HL-60 (cell line): ENCODE results near the gene LRRTM2.

Experiments
- CTCF ChIP-seq: IDR thresholded peaks from one replicate; pipeline ENCODE4 v1.5.1; 2011; ENCODE audit warnings: low read length, control low read depth, inconsistent platforms; ENCODE audit not compliant: insufficient read depth
- GABPA ChIP-seq: IDR thresholded peaks from 2 replicates; pipeline ENCODE4 v1.6.1; 2012; ENCODE audit warnings: low read depth
- POLR2AphosphoS5 ChIP-seq: IDR thresholded peaks from 2 replicates; pipeline ENCODE4 v1.6.1; 2012; ENCODE audit warnings: low read depth
- REST ChIP-seq: IDR thresholded peaks from 2 replicates; pipeline ENCODE4 v1.6.1; 2012; ENCODE audit warnings: low read depth; ENCODE audit not compliant: insufficient replicate concordance

- TF ChIP-seq POLR2AphosphoS5, result no peak
- no peak for TF ChIP-seq CTCF
- no peak for TF ChIP-seq REST
- TF ChIP-seq GABPA, result no peak
Measured at GRCh38 chr5:138820695-138821094, 54.4 kb downstream of the LRRTM2 start.
